Tibial nerve (tissue), 4 donors: ENCODE data around the gene TNS3.

Experiments
- CTCF ChIP-seq, 5 experiments: fragments of 200-600 bp in 3 of 5; fragments of 450-650 bp in 2 of 5; sonication (generic) in 3 of 5; IDR thresholded peaks; one replicate each; pipeline ENCODE4 v1.5.1; 2016 to 2019; ENCODE audit warnings: antibody characterized with exemption in 5 of 5, mild to moderate bottlenecking in 3 of 5, moderate library complexity in 2 of 5
- EP300 ChIP-seq, 2 donors: sonication (generic); formaldehyde crosslinking; IDR thresholded peaks; one replicate each; pipeline ENCODE4 v1.6.1; 2017; ENCODE audit warnings: antibody characterized with exemption in 2 of 2, mild to moderate bottlenecking in 1 of 2

- TF ChIP-seq CTCF (IDR thresholded peaks at IDR 0.05) (no peak), EP300 (IDR thresholded peaks at IDR 0.05) (no peak)
Observed at GRCh38 chr7:47498229-47499056, 83.5 kb downstream of the TNS3 start.
